ENCODE measurements around the gene FBRS. TPM values are rescaled to one million over a fixed set of nuclear protein-coding genes. Genes with fewer than 3 reads are reported as not detected.

The FBRS gene
- total and polyA plus RNA-seq, 3 experiments from 2014 or later = 7.1 to 124 (median 115) TPM

GRCh38 chr16:30668393-30668792 lies 10.2 kb downstream of the FBRS start:
- Mint-ChIP-seq H3K27ac (peak overlapping the region in 1 of 8 donors; percentile 42), H3K9me3 (no peaks in the 10 kb centered on the region), H3K4me1 (peaks cover 9 to 26% (median 9%) of the 10 kb centered on the region in 3 donors), H3K4me3 (no peak overlapping the region), H3K27me3 (no peaks in the 10 kb centered on the region), H3K36me3 (peaks cover 10 to 69% (median 16%) of the 10 kb centered on the region in 3 donors)
- Histone ChIP-seq H3K27me3 (ENCODE audit: insufficient read depth, low read length, poor library complexity, severe bottlenecking) (no peaks in the 10 kb centered on the region), H3K4me3 (ENCODE audit: low read length) (no peak overlapping the region), H3K27ac (ENCODE audit: low read depth, low read length) (no peak overlapping the region), H3K9me3 (ENCODE audit: low read length) (no peaks in the 10 kb centered on the region), H3K36me3 (ENCODE audit: insufficient read depth, low read length) (peaks cover 38% of the 10 kb centered on the region), H3K4me1 (ENCODE audit: insufficient read depth, low read length) (peaks cover 5% of the 10 kb centered on the region)
- DNase-seq = no peak
- CTCF ChIA-PET = no interaction called here
- POLR2A ChIA-PET = interaction anchor here (0.5 to 0.7 kb wide), 2 partner anchors 10 to 166 kb away, joined by 3 to 10 read pairs; partner anchors contain the start of gene FBRS

- no peaks in the 10 kb centered on the region for H3K9me3 Mint-ChIP-seq
- no peak overlapping the region for H3K4me3 ChIP-seq (ENCODE audit: low read length)
- H3K27ac ChIP-seq (ENCODE audit: low read depth, low read length) = no peak overlapping the region
- peaks cover 8 to 63% (median 12%) of the 10 kb centered on the region in 3 donors for H3K36me3 Mint-ChIP-seq
- H3K4me1 ChIP-seq (ENCODE audit: insufficient read depth, low read length) = no peaks in the 10 kb centered on the region
- no peak overlapping the region for H3K4me3 Mint-ChIP-seq
- no peaks in the 10 kb centered on the region for H3K27me3 Mint-ChIP-seq
- H3K27me3 ChIP-seq (ENCODE audit: insufficient read depth, low read length, poor library complexity, severe bottlenecking) = no peaks in the 10 kb centered on the region
- peaks cover 4 to 20% (median 4%) of the 10 kb centered on the region in 3 donors for H3K4me1 Mint-ChIP-seq
- DNase-seq = no peak
- H3K27ac Mint-ChIP-seq = peak overlapping the region in 1 of 8 donors; percentile 26
- no peaks in the 10 kb centered on the region for H3K9me3 ChIP-seq (ENCODE audit: low read length)
- ChIA-PET CTCF (interaction anchor here (1.1 kb wide), 1 partner anchor 40 kb away, joined by 3 read pairs; no protein-coding TSS in a partner anchor), POLR2A (interaction anchor here (0.7 kb wide), 1 partner anchor 10 kb away, joined by 4 read pairs; no protein-coding TSS in a partner anchor)
- peaks cover 32% of the 10 kb centered on the region for H3K36me3 ChIP-seq (ENCODE audit: insufficient read depth, low read length)
Observed at GRCh38 chr16:30669026-30669902, 11.0 kb downstream of the FBRS start.

GRCh38 chr16:30669903-30670824 lies 11.9 kb downstream of the FBRS start:
- Histone ChIP-seq H3K4me1 (ENCODE audit: insufficient read depth, low read length) (no peaks in the 10 kb centered on the region), H3K4me3 (ENCODE audit: low read length) (no peak overlapping the region), H3K9me3 (ENCODE audit: low read length) (no peaks in the 10 kb centered on the region), H3K27ac (ENCODE audit: low read depth, low read length) (no peak overlapping the region), H3K27me3 (ENCODE audit: insufficient read depth, low read length, poor library complexity, severe bottlenecking) (no peaks in the 10 kb centered on the region), H3K36me3 (ENCODE audit: insufficient read depth, low read length) (peaks cover 32% of the 10 kb centered on the region)
- no peaks in the 10 kb centered on the region for H3K9me3 Mint-ChIP-seq
- H3K4me1 Mint-ChIP-seq = peaks cover 4 to 17% (median 4%) of the 10 kb centered on the region in 3 donors
- H3K27me3 Mint-ChIP-seq = no peaks in the 10 kb centered on the region
- H3K36me3 Mint-ChIP-seq = peaks cover 8 to 56% (median 12%) of the 10 kb centered on the region in 3 donors
- POLR2A ChIA-PET = no interaction called here
- no peak overlapping the region for H3K4me3 Mint-ChIP-seq
- H3K27ac Mint-ChIP-seq = peak overlapping the region in 1 of 8 donors; percentile 66
- no peak for DNase-seq
- CTCF ChIA-PET = interaction anchor here (1.1 kb wide), 1 partner anchor 41 kb away, joined by 3 read pairs; no protein-coding TSS in a partner anchor

GRCh38 chr16:30675143-30675542 lies 16.9 kb downstream of the FBRS start:
- no peak for DNase-seq
- no peaks in the 10 kb centered on the region for H3K27me3 ChIP-seq (ENCODE audit: insufficient read depth, low read length, poor library complexity, severe bottlenecking)
- Mint-ChIP-seq H3K27me3 (no peaks in the 10 kb centered on the region), H3K4me3 (no peak overlapping the region), H3K4me1 (no peaks in the 10 kb centered on the region), H3K36me3 (peaks cover 0 to 14% (median 0%) of the 10 kb centered on the region in 3 donors), H3K27ac (no peak overlapping the region), H3K9me3 (no peaks in the 10 kb centered on the region)
- ChIA-PET POLR2A (no interaction called here), CTCF (no interaction called here)
- no peak overlapping the region for H3K27ac ChIP-seq (ENCODE audit: low read depth, low read length)
- no peaks in the 10 kb centered on the region for H3K36me3 ChIP-seq (ENCODE audit: insufficient read depth, low read length)
- no peaks in the 10 kb centered on the region for H3K9me3 ChIP-seq (ENCODE audit: low read length)
- H3K4me3 ChIP-seq (ENCODE audit: low read length) = no peak overlapping the region
- no peaks in the 10 kb centered on the region for H3K4me1 ChIP-seq (ENCODE audit: insufficient read depth, low read length)

- CTCF ChIA-PET = interaction anchor here (1.2 kb wide), 1 partner anchor 15 kb away, joined by 3 read pairs; no protein-coding TSS in a partner anchor
- Histone ChIP-seq H3K9me3 (ENCODE audit: low read length) (no peaks in the 10 kb centered on the region), H3K4me1 (ENCODE audit: insufficient read depth, low read length) (no peaks in the 10 kb centered on the region), H3K4me3 (ENCODE audit: low read length) (no peak overlapping the region), H3K27ac (ENCODE audit: low read depth, low read length) (no peak overlapping the region), H3K36me3 (ENCODE audit: insufficient read depth, low read length) (no peaks in the 10 kb centered on the region), H3K27me3 (ENCODE audit: insufficient read depth, low read length, poor library complexity, severe bottlenecking) (no peaks in the 10 kb centered on the region)
- H3K4me3 Mint-ChIP-seq = no peak overlapping the region
- H3K27ac Mint-ChIP-seq = no peak overlapping the region
- no peak for DNase-seq
- no peaks in the 10 kb centered on the region for H3K4me1 Mint-ChIP-seq
- POLR2A ChIA-PET = no interaction called here
- no peaks in the 10 kb centered on the region for H3K9me3 Mint-ChIP-seq
- H3K36me3 Mint-ChIP-seq = no peaks in the 10 kb centered on the region
- H3K27me3 Mint-ChIP-seq = no peaks in the 10 kb centered on the region
Observed at GRCh38 chr16:30677931-30678585, 19.8 kb downstream of the FBRS start.

- no peak overlapping the region for H3K4me3 ChIP-seq (ENCODE audit: low read length)
- no peaks in the 10 kb centered on the region for H3K27me3 Mint-ChIP-seq
- H3K27me3 ChIP-seq (ENCODE audit: insufficient read depth, low read length, poor library complexity, severe bottlenecking) = no peaks in the 10 kb centered on the region
- no peaks in the 10 kb centered on the region for H3K36me3 ChIP-seq (ENCODE audit: insufficient read depth, low read length)
- DNase-seq = no peak
- H3K4me1 Mint-ChIP-seq = no peaks in the 10 kb centered on the region
- H3K27ac ChIP-seq (ENCODE audit: low read depth, low read length) = no peak overlapping the region
- POLR2A ChIA-PET = no interaction called here
- no peak overlapping the region for H3K27ac Mint-ChIP-seq
- no peaks in the 10 kb centered on the region for H3K36me3 Mint-ChIP-seq
- H3K9me3 ChIP-seq (ENCODE audit: low read length) = no peaks in the 10 kb centered on the region
- CTCF ChIA-PET = interaction anchor here (1.2 kb wide), 1 partner anchor 15 kb away, joined by 3 read pairs; no protein-coding TSS in a partner anchor
- no peak overlapping the region for H3K4me3 Mint-ChIP-seq
- H3K9me3 Mint-ChIP-seq = no peaks in the 10 kb centered on the region
- no peaks in the 10 kb centered on the region for H3K4me1 ChIP-seq (ENCODE audit: insufficient read depth, low read length)
Observed at GRCh38 chr16:30678586-30678970, 20.3 kb downstream of the FBRS start.

GRCh38 chr16:30680326-30680725 lies 22.1 kb downstream of the FBRS start:
- ChIA-PET POLR2A (no interaction called here), CTCF (interaction anchor here (0.8 kb wide), 1 partner anchor 65 kb away, joined by 4 read pairs; no protein-coding TSS in a partner anchor)
- Histone ChIP-seq H3K36me3 (ENCODE audit: insufficient read depth, low read length) (no peaks in the 10 kb centered on the region), H3K27ac (ENCODE audit: low read depth, low read length) (no peak overlapping the region), H3K4me3 (ENCODE audit: low read length) (no peak overlapping the region), H3K9me3 (ENCODE audit: low read length) (no peaks in the 10 kb centered on the region), H3K4me1 (ENCODE audit: insufficient read depth, low read length) (no peaks in the 10 kb centered on the region), H3K27me3 (ENCODE audit: insufficient read depth, low read length, poor library complexity, severe bottlenecking) (no peaks in the 10 kb centered on the region)
- no peaks in the 10 kb centered on the region for H3K27me3 Mint-ChIP-seq
- no peak for DNase-seq
- H3K4me3 Mint-ChIP-seq = no peak overlapping the region
- no peaks in the 10 kb centered on the region for H3K4me1 Mint-ChIP-seq
- no peaks in the 10 kb centered on the region for H3K36me3 Mint-ChIP-seq
- H3K9me3 Mint-ChIP-seq = no peaks in the 10 kb centered on the region
- H3K27ac Mint-ChIP-seq = no peak overlapping the region

All from CD8-positive, alpha-beta memory T cell (primary cell).